HepG2 (cell line): ENCODE data around the gene ZSWIM8. TPM values are rescaled to one million over a fixed set of nuclear protein-coding genes. Genes with fewer than 3 reads are reported as not detected.
A peak's percentile ranks its signal among the peaks of the same experiment; 100 is the strongest.

Source experiments
- FOXA1 ChIP-seq, 2 experiments: fragments of 450-650 bp in 1 of 2; sonication (generic) in 1 of 2; formaldehyde crosslinking in 1 of 2; IDR thresholded peaks; 2 replicates each; pipeline versions ENCODE4 v1.4.0 to v1.6.1; 2016 to 2020; ENCODE audit warnings: missing genetic modification reagents in 1 of 2
- HDAC2 ChIP-seq: sonication (generic); formaldehyde crosslinking; IDR thresholded peaks from 2 replicates; pipeline ENCODE4 v1.4.0; 2020; ENCODE audit warnings: missing genetic modification reagents
- HNRNPH1 ChIP-seq: fragments of 200-400 bp; formaldehyde crosslinking; optimal IDR thresholded peaks from 2 replicates; pipeline ENCODE3; 2017; ENCODE audit warnings: mild to moderate bottlenecking, low read depth, low read length
- NBN ChIP-seq: fragments of 450-650 bp; conservative IDR thresholded peaks from 2 replicates; pipeline ENCODE4 v1.6.1; 2017
- PHF20 ChIP-seq: sonication (generic); formaldehyde crosslinking; IDR thresholded peaks from 2 replicates; pipeline ENCODE4 v1.5.0; 2020; ENCODE audit warnings: mild to moderate bottlenecking, missing genetic modification reagents
- POLR2G ChIP-seq: fragments of 200-400 bp; formaldehyde crosslinking; IDR thresholded peaks from 2 replicates; pipeline ENCODE4 v1.6.1; 2018; ENCODE audit warnings: mild to moderate bottlenecking, low read depth, low read length, moderate library complexity
- RAD51 ChIP-seq: fragments of 450-650 bp; IDR thresholded peaks from 2 replicates; pipeline ENCODE4 v1.6.1; 2016; ENCODE audit warnings: borderline replicate concordance
- RXRB ChIP-seq: IDR thresholded peaks from 2 replicates; pipeline ENCODE4 v1.6.1; 2016; ENCODE audit warnings: borderline replicate concordance, missing genetic modification reagents, missing compliant biosample characterization
- ZBTB3 ChIP-seq: sonication (generic); formaldehyde crosslinking; IDR thresholded peaks from 2 replicates; pipeline ENCODE4 v1.4.0; 2020; ENCODE audit warnings: low read depth, mild to moderate bottlenecking, moderate library complexity, missing genetic modification reagents, borderline replicate concordance
- ZBTB42 ChIP-seq: sonication (generic); formaldehyde crosslinking; IDR thresholded peaks from 2 replicates; pipeline ENCODE4 v1.5.0; 2020; ENCODE audit warnings: mild to moderate bottlenecking, missing genetic modification reagents
- ZNF224 ChIP-seq: sonication (generic); formaldehyde crosslinking; IDR thresholded peaks from 2 replicates; pipeline ENCODE4 v1.5.0; 2020; ENCODE audit warnings: mild to moderate bottlenecking, missing genetic modification reagents
- ZNF432 ChIP-seq: sonication (generic); formaldehyde crosslinking; IDR thresholded peaks from 2 replicates; pipeline ENCODE4 v1.5.0; 2020; ENCODE audit warnings: missing genetic modification reagents, mild to moderate bottlenecking, borderline replicate concordance
- ZNF446 ChIP-seq: sonication (generic); formaldehyde crosslinking; IDR thresholded peaks from 2 replicates; pipeline ENCODE4 v1.5.0; 2020; ENCODE audit warnings: mild to moderate bottlenecking, missing genetic modification reagents
- ZNF570 ChIP-seq: sonication (generic); formaldehyde crosslinking; IDR thresholded peaks from 2 replicates; pipeline ENCODE4 v1.4.0; 2020; ENCODE audit warnings: mild to moderate bottlenecking, missing genetic modification reagents, borderline replicate concordance
- ZNF709 ChIP-seq: sonication (generic); formaldehyde crosslinking; IDR thresholded peaks from 2 replicates; pipeline ENCODE4 v1.5.0; 2020; ENCODE audit warnings: mild to moderate bottlenecking, missing genetic modification reagents
- ZNF761 ChIP-seq: sonication (generic); formaldehyde crosslinking; conservative IDR thresholded peaks from 2 replicates; pipeline ENCODE4 v1.4.0; 2020; ENCODE audit warnings: mild to moderate bottlenecking, missing genetic modification reagents
- polyA plus RNA-seq, 8 experiments: library from polyadenylated mRNA; depleted of rRNA in 3 of 8; stranded (reverse) in 7 of 8; unstranded in 1 of 8; fragments of >200 nt; fragmentation: Illumina TruSeq in 4 of 8; extraction: Trizol in 4 of 8; gene quantifications; 2 replicates each; pipeline versions ENCODE4 v1.2.1 to v1.2.3, GENCODE V29; 2011 to 2016; ENCODE audit warnings: low read depth in 4 of 8, missing spikeins in 1 of 8, mixed read lengths in 1 of 8; ENCODE audit not compliant: insufficient read depth in 1 of 8
- total RNA-seq, 5 experiments: library from RNA; depleted of rRNA; stranded (reverse); fragments of >200 nt; fragmentation: Illumina TruSeq; extraction: Trizol; gene quantifications; 2 replicates each; pipeline ENCODE4 v1.2.3, GENCODE V29; 2016; ENCODE audit warnings: low read depth in 1 of 5
- TF ChIP-seq, protein P1 (sequence below), 2 experiments: fragments of 450-650 bp in 1 of 2; sonication (generic) in 1 of 2; formaldehyde crosslinking; IDR thresholded peaks; 2 replicates each; pipeline versions ENCODE4 v1.5.0 to v1.8.0; 2020 to 2022; ENCODE audit warnings: mild to moderate bottlenecking in 1 of 2, missing genetic modification reagents in 1 of 2
- TF ChIP-seq, protein P2 (sequence below): sonication (generic); formaldehyde crosslinking; IDR thresholded peaks from 2 replicates; pipeline ENCODE4 v1.4.0; 2020; ENCODE audit warnings: missing genetic modification reagents; ENCODE audit errors: not compliant biosample characterization
- TF ChIP-seq, protein P3 (sequence below): IDR thresholded peaks from 2 replicates; pipeline ENCODE4 v1.6.1; 2016
- TF ChIP-seq, protein P4 (sequence below): sonication (generic); formaldehyde crosslinking; IDR thresholded peaks from 2 replicates; pipeline ENCODE4 v1.4.0; 2020; ENCODE audit warnings: missing genetic modification reagents
- TF ChIP-seq, protein P5 (sequence below): sonication (generic); formaldehyde crosslinking; IDR thresholded peaks from 2 replicates; pipeline ENCODE4 v1.8.1; 2023; ENCODE audit warnings: missing genetic modification reagents, inconsistent platforms, borderline replicate concordance

ZSWIM8 gene
- total and polyA plus RNA-seq, 2 of the 13 experiments (the other 11 are each of a cell fraction or from before 2014, with no cell fraction given): 39.9 to 98.2 TPM

DNA sequence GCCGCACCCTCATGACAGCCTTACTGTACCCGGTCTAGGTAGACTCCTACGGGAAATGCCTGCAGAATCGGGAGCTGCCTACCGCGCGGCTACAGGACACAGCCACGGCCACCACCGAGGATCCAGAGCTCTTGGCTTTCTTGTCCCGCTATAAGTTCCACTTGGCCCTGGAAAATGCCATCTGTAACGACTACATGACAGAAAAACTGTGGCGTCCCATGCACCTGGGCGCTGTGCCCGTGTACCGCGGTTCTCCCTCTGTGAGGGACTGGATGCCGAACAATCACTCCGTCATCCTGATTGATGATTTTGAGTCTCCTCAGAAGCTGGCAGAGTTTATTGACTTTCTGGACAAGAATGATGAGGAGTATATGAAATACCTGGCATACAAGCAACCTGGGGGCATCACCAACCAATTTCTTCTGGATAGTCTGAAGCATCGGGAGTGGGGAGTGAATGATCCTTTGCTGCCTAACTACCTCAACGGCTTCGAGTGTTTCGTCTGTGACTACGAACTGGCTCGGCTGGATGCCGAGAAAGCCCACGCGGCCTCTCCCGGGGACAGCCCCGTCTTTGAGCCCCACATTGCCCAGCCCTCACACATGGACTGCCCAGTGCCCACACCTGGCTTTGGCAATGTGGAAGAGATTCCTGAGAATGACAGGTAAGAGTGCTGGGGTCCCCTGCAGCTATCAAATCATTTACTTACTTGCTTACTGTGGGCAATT, 12.1 kb upstream of the ZSWIM8 start (continued):
- no peak for TF ChIP-seq ZNF709 (CRISPR knock-in tag)
- TF ChIP-seq RXRB (CRISPR knock-in tag): no peak
- no peak for TF ChIP-seq ZNF570
- no peak for TF ChIP-seq POLR2G
- peak; percentile 12; the same call in 1 of the 2 replicates for TF ChIP-seq ZNF446 (CRISPR knock-in tag)
- TF ChIP-seq HNRNPH1: no peak
- no peak for TF ChIP-seq ZNF761 (CRISPR knock-in tag)
- no peak for TF ChIP-seq NBN
- TF ChIP-seq PHF20 (CRISPR knock-in tag): 0 out of 2 replicates have a peak, but pooled peaks have one; percentile 7
- TF ChIP-seq, protein P1, sequence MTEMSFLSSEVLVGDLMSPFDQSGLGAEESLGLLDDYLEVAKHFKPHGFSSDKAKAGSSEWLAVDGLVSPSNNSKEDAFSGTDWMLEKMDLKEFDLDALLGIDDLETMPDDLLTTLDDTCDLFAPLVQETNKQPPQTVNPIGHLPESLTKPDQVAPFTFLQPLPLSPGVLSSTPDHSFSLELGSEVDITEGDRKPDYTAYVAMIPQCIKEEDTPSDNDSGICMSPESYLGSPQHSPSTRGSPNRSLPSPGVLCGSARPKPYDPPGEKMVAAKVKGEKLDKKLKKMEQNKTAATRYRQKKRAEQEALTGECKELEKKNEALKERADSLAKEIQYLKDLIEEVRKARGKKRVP (CRISPR knock-in tag; IDR thresholded peaks at IDR 0.05): no peak
- TF ChIP-seq, protein P2, sequence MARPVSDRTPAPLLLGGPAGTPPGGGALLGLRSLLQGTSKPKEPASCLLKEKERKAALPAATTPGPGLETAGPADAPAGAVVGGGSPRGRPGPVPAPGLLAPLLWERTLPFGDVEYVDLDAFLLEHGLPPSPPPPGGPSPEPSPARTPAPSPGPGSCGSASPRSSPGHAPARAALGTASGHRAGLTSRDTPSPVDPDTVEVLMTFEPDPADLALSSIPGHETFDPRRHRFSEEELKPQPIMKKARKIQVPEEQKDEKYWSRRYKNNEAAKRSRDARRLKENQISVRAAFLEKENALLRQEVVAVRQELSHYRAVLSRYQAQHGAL: no peak
- TF ChIP-seq, protein P3, sequence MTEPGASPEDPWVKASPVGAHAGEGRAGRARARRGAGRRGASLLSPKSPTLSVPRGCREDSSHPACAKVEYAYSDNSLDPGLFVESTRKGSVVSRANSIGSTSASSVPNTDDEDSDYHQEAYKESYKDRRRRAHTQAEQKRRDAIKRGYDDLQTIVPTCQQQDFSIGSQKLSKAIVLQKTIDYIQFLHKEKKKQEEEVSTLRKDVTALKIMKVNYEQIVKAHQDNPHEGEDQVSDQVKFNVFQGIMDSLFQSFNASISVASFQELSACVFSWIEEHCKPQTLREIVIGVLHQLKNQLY (CRISPR knock-in tag): no peak
- no peak for TF ChIP-seq RAD51
- no peak for TF ChIP-seq ZNF432
- TF ChIP-seq, protein P4, sequence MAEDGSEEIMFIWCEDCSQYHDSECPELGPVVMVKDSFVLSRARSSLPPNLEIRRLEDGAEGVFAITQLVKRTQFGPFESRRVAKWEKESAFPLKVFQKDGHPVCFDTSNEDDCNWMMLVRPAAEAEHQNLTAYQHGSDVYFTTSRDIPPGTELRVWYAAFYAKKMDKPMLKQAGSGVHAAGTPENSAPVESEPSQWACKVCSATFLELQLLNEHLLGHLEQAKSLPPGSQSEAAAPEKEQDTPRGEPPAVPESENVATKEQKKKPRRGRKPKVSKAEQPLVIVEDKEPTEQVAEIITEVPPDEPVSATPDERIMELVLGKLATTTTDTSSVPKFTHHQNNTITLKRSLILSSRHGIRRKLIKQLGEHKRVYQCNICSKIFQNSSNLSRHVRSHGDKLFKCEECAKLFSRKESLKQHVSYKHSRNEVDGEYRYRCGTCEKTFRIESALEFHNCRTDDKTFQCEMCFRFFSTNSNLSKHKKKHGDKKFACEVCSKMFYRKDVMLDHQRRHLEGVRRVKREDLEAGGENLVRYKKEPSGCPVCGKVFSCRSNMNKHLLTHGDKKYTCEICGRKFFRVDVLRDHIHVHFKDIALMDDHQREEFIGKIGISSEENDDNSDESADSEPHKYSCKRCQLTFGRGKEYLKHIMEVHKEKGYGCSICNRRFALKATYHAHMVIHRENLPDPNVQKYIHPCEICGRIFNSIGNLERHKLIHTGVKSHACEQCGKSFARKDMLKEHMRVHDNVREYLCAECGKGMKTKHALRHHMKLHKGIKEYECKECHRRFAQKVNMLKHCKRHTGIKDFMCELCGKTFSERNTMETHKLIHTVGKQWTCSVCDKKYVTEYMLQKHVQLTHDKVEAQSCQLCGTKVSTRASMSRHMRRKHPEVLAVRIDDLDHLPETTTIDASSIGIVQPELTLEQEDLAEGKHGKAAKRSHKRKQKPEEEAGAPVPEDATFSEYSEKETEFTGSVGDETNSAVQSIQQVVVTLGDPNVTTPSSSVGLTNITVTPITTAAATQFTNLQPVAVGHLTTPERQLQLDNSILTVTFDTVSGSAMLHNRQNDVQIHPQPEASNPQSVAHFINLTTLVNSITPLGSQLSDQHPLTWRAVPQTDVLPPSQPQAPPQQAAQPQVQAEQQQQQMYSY: no peak
- TF ChIP-seq FOXA1 (IDR thresholded peaks at IDR 0.05): no peak
- TF ChIP-seq FOXA1 (CRISPR knock-in tag; IDR thresholded peaks at IDR 0.05): no peak
- no peak for TF ChIP-seq ZNF224 (CRISPR knock-in tag)
- TF ChIP-seq ZBTB42 (CRISPR knock-in tag): no peak
- TF ChIP-seq, protein P5, sequence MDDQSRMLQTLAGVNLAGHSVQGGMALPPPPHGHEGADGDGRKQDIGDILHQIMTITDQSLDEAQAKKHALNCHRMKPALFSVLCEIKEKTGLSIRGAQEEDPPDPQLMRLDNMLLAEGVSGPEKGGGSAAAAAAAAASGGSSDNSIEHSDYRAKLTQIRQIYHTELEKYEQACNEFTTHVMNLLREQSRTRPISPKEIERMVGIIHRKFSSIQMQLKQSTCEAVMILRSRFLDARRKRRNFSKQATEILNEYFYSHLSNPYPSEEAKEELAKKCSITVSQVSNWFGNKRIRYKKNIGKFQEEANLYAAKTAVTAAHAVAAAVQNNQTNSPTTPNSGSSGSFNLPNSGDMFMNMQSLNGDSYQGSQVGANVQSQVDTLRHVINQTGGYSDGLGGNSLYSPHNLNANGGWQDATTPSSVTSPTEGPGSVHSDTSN (CRISPR knock-in tag): no peak
- TF ChIP-seq HDAC2 (CRISPR knock-in tag): no peak
- no peak for TF ChIP-seq ZBTB3 (CRISPR knock-in tag)
